GM11168 (cell line): Measurements from ENCODE around the gene CATSPER1.

ENCODE experiments used
- in situ Hi-C: fragments of 300-500 bp; cut with MboI; formaldehyde crosslinking; loops from one replicate; pipeline ENCODE4 v1.12.0; 2022; ENCODE audit warnings: low sequenced_read_pairs; ENCODE audit not compliant: unreplicated experiment

Gene CATSPER1

DNA sequence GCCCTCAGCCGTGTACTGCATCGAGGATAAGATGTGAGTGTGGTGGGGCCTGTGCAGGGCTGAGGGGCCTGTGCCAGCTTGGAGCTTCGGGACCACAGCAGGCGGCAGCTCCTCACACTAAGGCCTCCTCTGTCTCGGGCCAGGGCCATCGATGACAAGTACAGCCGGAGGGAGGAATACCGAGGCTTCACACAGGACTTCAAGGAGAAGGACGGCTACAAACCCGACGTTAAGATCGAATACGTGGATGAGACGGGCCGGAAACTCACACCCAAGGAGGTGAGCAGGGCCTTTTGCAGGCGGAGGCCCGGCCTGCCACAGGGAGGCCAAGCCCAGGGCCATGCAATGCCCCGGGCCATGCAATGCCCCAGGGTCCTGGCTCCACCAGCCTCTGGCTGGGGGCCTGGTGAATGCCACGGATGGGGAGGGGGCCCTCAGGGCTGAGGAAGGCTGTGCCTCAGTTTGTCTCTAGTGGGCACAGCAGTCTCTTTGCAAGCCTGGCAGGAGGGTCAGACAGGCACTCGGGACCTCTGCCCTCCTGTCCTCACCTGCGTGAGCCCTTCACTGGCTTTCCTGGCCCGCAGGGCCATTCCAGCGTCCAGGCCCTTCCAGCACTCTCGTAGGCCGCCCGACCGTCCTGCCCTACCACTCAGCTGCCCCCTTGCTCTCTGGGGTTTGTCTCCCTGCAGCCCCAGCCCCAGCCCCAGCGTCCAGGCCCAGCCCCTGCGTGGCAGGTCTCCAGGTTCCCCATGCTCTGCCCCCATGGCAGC is 48.5 kb downstream of the CATSPER1 start:
- in situ Hi-C loops = loop anchor here (25.0 kb wide), 1 partner anchor 266 kb away; the partner anchor contains the start of genes KAT5 and RNASEH2C

DNA sequence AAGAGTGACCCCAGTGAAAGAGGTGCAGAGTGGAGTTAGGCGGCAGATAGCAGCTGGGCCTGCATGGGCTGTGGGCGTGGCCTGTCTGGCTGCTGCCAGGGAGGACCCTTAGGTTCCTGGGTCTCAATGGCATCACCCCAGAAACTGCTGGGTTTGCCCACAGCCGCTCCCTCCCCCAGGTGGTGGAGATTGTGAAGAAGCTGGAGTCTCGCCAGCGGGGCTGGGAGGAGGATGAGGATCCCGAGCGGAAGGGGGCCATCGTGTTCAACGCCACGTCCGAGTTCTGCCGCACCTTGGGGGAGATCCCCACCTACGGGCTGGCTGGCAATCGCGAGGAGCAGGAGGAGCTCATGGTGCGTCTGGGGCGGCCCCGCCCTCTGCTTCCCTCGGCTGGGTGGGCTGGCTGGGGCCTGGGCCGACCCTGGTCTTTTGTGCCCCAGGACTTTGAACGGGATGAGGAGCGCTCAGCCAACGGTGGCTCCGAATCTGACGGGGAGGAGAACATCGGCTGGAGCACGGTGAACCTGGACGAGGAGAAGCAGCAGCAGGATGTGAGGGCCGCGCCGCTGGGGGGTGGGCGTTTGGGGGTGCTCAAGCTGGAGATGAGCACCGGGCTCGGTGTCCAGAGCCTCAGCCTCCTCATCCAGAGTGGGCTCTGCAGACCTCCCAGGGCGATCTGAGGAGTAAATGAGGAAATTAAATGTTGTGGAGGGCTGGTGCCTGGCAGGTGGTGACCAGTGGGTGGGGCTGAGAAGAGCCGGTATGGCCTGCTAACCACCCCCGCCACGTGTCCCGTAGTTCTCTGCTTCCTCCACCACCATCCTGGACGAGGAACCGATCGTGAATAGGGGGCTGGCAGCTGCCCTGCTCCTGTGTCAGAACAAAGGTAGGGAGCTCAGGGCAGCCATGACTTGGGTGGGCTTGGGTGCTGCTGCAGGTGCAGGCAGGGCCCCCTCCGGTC is 49.8 kb downstream of the CATSPER1 start:
- in situ Hi-C loops = loop anchor here (25.0 kb wide), 1 partner anchor 264 kb away; the partner anchor contains the start of genes KAT5 and RNASEH2C

DNA sequence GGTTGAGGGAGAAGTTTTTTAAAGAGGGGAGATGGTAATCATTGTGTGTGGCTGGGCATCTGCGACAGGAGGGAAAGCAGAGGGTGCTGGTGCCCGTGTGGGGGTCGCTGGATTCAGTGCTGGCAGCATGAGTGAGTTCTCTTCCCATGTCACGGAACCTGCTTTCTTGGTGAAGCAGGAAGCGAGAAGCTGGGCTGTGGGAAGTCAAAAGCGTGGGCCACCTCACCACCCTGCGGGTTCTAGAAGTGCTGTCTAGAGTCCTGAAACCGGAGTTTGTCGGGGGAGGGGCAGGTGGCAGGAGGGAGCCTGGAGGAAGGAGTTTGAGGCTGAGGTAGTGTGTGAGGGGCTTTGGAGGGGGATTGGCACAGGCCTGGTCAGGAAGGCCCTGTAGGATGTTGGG is 50.5 kb downstream of the CATSPER1 start:
- in situ Hi-C loops = loop anchor here (25.0 kb wide), 1 partner anchor 263 kb away; the partner anchor contains the start of genes KAT5 and RNASEH2C

DNA sequence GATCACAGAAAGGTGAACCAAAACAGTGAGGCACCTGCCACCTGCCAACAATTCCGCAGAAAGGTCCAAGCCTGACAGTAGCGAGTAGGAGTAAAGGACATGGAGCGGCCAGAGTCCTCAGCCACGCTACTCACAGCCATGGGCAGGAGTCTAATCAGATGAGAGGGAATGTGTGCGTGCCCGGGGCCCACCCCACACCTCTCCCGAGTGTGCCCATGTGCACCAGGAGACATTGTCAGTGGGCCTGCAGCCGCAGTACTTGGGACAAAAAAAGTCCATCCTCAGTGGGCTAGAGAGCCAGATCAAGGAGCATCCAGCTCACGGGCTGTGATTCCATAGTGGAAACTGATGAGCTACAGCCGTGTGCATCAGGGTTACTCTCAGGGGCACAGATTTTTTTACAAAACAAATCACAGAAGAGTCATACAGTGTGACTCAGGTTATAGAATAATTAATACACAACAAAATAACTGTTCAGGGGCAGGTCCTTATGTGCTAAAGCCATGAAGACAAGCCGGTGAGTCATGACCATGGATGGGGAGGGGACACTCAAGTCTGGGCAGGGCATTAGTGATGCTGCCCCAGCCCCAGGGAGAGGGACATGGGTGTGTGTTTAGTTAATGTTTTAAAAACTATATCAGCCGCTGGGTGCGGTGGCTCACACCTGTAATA is 52.7 kb downstream of the CATSPER1 start:
- in situ Hi-C loops = no loop called here

DNA sequence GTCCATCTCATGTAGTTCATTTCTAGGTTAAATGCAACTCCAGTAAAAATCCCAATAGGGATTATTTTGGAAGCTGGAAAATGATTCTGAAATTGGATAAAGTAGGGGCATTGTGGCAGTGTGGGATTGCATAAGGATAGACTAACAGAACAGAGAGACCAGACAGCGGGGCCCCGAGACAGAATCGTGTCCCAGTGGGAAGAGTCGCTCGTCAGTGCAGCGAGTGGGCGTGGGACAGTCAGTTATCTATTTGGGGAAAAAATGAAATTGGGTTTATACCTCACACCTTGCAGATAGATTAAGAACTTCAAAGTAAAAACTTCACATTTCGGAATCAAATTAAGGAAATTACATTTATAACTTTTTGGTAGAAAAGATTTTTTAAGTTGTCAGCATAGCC is 54.2 kb downstream of the CATSPER1 start:
- in situ Hi-C loops = no loop called here

DNA sequence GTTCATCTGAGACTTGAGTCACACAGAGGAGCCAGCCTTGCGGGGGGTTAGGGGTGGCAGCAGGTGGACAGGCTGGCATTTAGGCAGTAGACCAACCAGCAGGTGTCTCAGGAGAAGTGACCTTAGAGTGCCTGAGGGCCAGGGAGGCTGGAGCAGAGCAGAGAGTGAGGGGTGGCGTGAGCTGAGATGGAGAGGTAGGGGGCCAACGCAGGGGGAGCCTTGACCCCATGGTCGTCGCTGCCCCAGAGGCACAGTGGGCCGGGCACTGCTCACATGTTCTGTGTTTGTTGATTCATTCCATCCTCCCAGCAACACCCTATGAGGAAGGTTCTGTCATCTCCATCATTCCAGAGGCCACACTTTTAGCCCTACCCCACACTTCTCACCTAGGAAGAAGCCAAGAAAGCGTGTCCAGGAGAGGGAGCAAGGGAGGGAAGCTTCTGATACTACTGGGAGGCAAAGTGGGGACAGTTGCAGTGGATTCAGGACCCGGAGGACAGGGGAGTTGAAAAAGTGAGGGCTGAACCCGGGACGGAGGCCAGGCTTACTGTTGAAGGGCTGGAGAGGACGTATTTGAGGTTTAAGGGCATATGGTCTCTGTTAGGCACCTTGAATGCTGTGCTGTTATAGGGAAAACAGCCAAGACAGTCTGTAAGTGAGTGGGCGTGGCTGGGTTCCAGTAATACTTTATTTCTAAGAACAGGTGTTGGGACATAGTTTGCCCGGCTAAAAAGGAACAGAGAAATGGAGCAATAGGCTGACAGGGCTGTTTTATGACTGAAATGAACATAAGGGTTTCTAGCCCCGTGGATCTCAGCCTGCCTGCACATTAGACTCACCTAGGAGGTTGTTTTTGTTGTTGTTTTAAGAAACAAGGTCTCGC is 57.4 kb downstream of the CATSPER1 start:
- in situ Hi-C loops = no loop called here

DNA sequence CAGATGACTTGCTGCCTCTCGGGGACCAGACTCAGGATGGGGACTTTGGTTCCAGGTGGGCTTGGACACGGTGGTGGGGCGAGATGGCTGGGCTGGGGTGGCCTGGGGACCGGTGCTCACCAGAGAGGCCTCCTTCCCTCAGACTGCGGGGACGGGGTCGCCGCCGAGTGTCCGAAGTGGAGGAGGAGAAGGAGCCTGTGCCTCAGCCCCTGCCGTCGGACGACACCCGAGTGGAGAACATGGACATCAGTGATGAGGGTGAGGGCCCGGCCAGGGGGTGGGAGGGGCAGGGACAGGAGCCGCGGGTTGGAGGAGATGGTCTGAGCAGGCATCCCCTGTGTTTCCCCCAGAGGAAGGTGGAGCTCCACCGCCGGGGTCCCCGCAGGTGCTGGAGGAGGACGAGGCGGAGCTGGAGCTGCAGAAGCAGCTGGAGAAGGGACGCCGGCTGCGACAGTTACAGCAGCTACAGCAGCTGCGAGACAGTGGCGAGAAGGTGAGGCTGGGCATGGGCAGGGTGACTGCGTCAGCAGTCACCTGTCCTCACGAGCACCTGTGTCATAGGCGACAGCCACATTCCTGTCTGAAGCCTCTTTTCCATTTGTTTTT is 58.8 kb downstream of the CATSPER1 start:
- in situ Hi-C loops = no loop called here
